DMS153 treated with DMSO at 0.1 percent for 48 hours (cell line): Measurements from ENCODE around the gene GSTO1.

ENCODE experiments used
- DNase-seq: peaks from one replicate; lab custom pipeline; 2025; ENCODE audit not compliant: unreplicated experiment; lab: John Stamatoyannopoulos, UW

Gene GSTO1

DNA sequence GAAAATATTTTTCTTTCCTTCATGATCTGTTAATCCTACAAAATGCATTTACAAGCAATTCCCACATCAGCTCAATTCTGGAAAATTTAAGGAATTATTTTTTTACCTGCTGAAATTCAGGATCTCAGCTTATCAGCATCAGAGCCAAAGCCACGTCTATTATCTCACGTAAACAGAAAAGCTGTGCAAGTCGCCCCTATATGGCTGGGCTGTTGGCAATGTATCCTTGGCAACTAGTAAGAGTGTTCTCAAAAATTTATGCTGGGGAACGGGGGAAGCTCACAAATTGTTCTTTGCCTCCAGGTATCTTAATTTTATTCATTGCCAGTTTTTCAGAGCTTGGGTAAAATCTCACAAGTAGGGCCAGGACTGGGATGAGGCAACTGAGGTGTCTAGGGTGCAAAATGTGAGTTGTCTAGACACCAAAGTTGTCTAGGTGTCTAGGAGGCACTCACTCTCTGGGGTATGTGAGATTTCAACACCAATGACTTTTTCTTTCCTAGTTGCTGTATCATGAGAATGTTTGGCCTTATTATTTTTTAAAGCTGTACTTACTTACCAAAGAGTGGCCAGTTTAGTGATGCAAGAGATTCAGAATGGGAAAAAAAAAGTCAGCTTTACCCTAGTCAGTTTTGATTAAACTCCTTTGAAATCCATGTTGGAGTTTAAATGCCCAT lies 19.3 kb downstream of the GSTO1 start:
- no peak for DNase-seq

DNA sequence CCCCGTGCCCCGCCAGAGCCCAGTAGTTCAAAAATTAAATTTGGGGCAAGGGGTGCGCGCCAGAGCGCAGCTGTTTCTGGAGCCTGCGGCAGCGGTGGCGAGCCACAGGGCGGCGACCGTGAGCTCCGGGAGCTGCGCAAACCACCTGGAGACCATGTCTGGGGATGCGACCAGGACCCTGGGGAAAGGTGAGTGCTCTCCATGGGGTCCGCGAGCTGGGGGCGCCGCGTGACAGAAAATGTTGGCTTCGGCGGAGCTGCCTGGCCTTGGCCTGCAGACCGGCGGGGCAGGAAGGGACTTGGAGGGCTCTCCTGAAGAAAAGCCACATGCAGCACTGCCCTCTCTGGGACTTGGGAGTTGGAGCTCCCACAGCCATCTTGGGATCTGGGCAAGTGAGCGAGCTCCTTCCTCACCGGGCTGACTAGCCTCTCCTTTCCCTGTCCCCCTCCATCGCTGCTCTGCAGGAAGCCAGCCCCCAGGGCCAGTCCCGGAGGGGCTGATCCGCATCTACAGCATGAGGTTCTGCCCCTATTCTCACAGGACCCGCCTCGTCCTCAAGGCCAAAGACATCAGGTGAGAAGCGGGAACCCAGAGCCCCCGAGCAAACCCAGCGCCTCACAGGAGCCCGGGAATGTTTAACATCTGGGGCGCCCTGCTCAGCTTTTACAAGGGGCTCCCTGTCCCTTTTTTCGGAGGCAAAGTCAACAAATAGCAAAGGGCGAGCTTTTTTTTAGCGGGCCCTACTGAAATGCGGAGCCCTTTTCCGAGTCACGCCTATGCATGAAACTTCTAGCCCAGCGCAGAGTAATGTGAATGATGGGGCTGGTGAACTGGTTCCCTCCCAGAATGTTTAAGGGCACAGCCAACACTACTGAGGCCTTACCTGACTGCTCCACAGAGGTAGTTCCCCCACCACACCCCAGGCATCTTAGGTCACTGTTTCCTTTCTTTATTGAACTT lies 20.4 kb downstream of the GSTO1 start:
- DNase-seq = no peak

DNA sequence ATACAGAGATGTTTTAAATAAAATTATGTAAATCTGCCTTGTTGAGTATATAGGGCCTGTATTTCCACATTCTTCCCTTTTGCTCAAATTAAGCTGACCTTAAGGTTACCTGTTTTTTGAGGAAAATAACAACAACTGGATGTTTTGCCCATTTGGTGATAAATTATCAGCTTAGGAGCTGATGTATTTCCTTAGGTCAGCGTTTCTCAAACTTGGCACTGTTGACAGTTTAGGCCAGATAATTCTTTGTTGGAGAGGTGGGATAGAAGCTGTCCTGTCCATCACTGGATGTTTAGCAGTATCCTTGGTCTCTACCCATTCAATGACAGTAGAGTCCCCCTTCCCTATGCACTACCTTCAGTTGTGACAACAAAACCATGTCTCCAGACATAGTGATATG lies 21.5 kb downstream of the GSTO1 start:
- no peak for DNase-seq

DNA sequence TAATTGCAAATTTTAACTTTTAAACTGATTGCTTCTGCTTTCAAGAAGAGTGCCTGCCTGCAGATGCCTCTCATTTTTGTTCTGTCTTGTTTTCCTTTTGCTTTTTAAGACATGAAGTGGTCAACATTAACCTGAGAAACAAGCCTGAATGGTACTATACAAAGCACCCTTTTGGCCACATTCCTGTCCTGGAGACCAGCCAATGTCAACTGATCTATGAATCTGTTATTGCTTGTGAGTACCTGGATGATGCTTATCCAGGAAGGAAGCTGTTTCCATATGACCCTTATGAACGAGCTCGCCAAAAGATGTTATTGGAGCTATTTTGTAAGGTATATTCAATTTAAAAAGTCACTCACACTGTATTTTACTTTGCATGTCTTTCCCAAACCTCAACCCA lies 23.1 kb downstream of the GSTO1 start:
- peak; percentile 86 for DNase-seq

DNA sequence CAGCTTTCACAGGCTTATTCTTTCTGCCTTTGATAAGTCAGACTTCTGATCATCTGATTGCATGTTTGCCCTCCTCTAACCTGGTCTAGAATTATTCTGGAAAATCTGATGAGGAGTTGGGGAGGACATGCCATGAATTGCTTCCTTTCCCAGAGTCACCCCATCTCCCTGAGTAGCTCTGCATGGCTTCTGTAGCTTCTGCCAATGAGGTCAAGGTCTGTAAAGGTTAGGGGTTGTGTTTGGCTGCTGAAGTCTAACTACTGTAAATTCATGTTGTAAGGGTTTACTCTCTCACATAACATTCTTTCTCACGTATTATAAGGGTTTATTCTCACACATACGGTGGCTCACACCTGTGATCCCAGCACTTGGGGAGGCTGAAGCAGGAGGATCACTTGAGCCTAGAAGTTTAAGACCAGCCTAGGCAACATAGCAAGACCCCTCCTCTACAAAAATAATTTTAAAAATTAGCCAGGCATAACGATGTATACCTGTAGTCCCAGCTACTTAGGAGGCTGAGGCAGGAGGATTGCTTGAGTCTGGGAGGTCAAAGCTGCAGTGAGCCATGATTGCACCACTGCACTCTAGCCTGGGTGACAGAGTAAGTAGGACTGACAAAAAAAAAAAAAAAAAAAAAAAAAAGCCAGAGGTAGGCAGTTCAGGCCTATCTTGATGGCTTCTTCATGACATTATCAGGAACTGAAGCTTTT lies 25.0 kb downstream of the GSTO1 start:
- DNase-seq = no peak

GRCh38 chr10:104281694-104282093 lies 27.0 kb downstream of the GSTO1 start:
- no peak for DNase-seq

DNA sequence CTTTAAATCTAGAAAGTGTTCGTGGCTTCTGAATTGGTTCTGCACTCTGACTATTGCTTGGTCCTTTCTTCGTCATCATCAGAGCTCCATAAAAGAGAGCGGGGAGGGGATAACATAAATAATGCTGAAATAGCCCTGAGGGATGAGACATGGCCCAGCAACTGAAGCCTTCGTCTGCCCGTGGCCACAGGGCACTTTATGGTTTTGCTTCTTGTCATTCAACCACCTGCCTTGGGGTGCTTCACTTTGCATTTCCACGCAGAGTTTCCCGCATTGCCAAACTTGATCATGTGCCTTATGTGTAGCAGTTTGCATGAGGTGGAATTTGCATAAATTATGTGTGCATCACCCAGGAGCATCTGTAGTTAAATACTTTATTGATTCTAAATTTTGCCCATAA lies 30.2 kb downstream of the GSTO1 start:
- no peak for DNase-seq

- no peak for DNase-seq
Measured at GRCh38 chr10:104286939-104287338, 32.2 kb downstream of the GSTO1 start.

DNA sequence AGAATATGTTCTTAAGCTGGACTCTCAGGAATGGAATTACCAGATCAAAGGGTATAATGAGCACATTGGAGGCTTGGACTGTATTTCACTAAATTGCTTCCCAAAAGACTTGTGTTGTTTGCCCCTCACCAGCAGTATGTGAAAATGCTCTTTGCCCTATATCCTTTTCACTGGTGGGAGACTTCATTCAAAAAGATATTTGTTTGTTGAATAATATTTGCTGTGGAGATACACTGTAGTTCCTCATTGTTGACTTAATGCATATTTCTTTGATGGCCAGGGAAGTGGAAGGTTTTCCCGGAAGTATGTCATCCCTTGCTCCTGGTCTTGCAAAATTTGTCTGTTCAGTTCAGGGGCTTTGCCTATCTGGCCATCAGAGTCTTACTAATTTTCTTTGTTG lies 33.7 kb downstream of the GSTO1 start:
- DNase-seq = no peak

- peak; percentile 84 for DNase-seq
Measured at GRCh38 chr10:104291439-104291951, 36.8 kb downstream of the GSTO1 start.

DNA sequence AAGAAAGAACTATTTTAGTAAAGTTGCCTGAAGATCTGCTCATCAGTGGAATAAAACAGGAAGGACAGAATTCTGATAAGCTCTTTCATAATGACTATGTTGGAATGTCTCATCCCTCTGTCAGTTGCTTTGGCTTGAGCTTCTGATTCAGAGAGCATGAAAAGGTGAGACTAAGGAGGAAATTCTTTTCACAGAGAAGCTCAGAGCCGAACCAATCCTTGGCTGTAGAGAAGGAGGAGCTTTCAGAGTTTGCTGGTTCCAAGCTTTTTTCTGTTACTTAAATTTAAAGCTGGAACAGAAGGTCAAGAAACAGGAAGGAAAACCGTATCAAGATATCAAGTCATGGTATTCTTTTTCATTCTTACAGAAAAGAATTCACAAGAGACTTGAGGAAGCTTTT lies 38.3 kb downstream of the GSTO1 start:
- DNase-seq = no peak

GRCh38 chr10:104293781-104294321 lies 39.2 kb downstream of the GSTO1 start:
- DNase-seq = no peak

DNA sequence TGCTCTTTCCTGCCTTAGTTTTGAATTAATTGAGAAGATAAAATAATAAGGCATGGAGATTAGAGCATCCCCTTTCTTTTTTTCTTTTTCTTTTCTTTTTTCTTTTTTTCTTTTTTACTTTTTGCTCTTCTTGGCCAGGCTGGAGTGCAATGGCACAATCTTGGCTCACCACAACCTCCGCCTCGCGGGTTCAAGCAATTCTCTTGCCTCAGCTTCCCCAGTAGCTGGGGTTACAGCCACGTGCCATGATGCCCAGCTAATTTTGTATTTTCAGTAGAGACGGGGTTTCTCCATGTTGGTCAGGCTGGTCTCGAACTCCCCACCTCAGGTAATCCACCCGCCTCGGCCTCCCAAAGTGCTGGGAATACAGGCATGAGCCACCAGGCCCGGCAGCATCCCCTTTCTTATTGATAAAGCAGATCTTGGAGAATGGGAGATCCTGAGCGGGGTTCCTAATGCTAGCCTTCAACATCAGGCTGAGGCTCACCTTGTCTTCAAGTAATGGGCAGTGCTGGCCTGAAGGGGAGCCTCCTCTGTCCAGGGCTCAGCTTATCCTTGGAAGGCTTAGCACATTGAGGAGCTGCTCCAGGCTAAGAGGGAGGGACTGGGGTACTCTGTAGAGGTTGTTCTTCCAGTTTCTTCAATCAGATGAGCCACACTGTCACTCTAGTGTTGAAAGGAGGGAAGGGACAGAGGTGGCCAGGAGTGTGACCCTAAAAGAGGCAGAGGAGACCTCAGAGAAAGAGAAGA lies 42.2 kb downstream of the GSTO1 start:
- no peak for DNase-seq

GRCh38 chr10:104297697-104298660 lies 43.3 kb downstream of the GSTO1 start:
- no peak for DNase-seq

DNA sequence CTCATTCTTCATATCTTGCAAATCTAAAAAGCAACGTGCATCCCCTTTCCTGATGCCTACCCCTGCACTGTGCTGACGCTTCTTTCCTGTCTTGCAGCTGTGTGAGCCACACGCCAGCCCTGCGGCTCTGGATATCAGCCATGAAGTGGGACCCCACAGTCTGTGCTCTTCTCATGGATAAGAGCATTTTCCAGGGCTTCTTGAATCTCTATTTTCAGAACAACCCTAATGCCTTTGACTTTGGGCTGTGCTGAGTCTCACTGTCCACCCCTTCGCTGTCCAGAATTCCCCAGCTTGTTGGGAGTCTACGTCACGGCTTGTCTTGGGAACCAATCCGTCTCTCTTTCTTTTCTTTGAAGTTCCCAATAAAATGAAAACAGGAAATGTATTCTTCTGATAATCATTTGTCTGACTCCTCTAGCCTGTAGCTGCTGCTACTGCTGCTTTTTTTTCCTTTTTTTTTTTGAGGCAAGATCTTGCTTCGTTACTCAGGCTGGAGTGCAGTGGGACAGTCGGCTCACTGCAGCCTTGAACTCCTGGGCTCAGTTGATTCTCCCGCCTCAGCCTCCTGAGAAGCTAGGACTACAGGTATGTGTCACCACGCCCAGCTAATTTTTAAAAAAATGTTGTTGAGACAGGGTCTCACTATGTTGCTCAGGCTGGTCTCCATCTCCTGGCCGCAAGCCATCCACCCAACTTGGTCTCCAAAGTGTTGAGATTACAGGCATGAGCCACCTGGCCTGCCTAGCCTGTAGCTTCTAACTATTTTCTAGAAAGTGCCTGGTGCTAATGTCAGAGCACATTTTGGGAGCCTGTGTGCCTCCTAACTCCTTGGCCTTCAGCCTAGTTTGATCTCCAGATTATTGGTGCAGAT lies 44.6 kb downstream of the GSTO1 start:
- DNase-seq = no peak

- no peak for DNase-seq
Measured at GRCh38 chr10:104300002-104300735, 45.5 kb downstream of the GSTO1 start.

DNA sequence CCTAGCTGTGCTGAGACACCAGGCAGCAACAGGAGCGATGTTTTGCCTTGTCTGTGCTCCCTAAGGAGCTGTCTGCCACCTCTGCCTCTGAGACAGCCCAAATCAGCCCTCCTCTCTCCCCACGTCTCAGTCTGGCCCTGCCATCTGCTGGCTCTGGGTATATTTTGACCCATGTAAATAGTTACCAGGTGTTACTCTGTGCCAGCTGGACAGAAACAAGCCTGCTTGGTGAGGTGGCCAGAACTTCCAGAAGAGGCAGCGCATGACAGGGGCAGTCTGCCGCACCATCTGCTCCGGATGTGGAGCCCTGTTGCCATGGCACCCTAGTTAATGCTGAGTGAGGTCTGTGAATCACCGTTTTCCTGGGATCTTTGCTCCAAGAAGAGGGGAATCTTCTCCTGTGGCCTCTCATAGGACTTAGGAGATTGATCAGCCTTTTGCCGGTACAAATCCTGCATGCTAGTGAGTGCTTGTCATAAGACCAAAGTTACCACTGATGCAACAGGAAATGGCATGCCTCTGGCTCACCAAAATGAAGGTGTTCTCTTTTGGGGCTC lies 46.1 kb downstream of the GSTO1 start:
- DNase-seq = peak; percentile 82
